Measurements from ENCODE around the gene RIPK3.
"Not testable (repeated sequence)": the region's sequence is repeated elsewhere in the genome, so short reads cannot be mapped to it uniquely, and the experiment has no call there.

The RIPK3 gene
- 10.9 to 18.5 reads per million in 2 donors for total RNA-seq

GRCh38 chr14:24339284-24340151 lies at the start of gene RIPK3:
Gene RIPK3 (minus strand): TSS chr14:24339991. CDS start chr14:24339826, 165 bp downstream.
- peak; percentile 35 to 74 (median 52) for DNase-seq

GRCh38 chr14:24389226-24389848 lies 49.5 kb upstream of the RIPK3 start:
- no peak for DNase-seq

DNA sequence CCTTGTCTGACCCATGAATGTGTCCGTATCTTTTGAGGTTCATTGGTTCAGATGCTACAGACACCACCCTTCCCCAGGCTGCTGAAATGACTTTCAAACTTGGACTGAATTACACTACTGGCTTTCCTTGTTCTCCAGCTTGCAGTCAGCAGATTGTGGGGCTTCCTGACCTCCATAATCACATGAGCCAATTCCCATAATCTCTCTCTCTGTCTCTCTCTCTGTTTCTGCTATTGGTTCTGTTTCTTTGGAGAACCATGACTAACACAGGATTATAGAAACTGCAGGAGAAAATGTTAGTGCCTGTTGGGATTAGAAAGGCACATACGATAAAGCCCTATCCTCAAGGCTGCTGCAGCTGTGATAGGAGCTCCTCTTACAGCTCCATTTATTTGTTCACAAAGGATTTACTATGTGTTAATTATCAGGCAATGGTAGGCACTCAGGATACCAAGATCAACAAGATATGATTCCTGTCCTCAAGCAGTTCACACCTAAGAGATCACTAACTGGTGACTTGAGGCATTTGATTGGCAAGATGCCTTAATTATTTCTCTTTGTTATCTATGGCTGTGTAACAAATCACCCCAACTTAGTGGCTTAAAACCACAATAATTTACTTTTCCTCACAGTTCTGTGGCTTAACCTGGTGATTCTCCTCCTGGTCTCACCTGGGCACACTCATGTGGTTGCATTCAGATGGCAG lies 48.8 kb upstream of the RIPK3 start:
- DNase-seq: no peak

DNA sequence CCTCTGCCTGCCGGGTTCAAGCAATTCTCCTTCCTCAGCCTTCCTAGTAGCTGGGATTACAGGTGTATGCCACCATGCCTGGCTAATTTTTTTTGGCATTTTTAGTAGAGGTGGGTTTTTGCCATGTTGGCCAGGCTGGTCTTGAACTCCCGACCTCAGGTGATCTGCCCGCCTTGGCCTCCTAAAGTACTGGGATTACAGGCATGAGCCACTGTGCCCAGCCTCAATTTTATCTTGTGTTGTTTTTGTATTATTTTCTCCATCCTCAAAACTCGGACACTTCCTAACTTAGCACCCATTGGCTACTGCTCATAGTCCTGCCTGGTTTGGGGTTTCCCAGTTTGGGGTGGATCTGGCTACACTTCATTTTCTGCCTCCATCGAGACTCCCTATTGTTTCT lies 47.8 kb upstream of the RIPK3 start:
- not testable (repeated sequence) for DNase-seq

GRCh38 chr14:24387009-24387345 lies 47.2 kb upstream of the RIPK3 start:
- no peak for DNase-seq

DNA sequence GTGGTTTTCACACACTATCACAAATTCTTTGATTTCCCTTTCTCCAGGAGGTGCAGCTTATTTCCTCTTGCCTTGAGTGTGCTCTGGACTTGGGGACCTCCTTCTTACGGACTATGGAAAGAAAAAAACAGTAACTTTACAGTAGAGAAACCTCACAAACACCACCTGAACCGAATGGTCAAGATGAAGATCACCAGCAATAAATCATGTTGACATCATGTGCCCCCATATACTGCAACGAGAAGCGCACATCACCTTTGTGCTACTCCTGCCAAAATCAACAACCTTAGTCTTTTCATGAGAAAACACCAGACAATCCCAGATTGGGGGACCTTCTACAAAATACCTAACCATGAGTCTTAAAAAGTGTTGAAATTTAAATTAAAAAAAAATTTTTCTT lies 45.7 kb upstream of the RIPK3 start:
- no peak for DNase-seq

DNA sequence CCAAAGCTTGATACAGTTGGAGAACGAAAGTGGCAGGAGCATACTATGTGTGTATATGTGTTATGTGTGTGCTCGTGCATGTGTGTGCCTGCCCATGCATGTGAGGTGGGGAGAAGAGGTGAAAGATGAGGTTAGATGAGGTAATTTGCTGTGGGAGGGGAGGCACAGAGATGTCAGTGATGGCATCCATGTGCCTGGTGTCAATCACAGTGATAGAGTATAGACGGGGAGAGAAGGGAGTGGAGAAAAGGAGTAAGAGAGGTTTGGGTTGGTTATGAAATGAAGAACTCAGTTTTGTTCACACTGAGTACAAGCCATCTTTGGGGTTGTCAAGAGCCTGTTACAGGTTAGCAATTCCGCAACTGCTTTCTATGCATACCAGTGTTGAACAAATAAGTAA lies 44.4 kb upstream of the RIPK3 start:
- no peak for DNase-seq

DNA sequence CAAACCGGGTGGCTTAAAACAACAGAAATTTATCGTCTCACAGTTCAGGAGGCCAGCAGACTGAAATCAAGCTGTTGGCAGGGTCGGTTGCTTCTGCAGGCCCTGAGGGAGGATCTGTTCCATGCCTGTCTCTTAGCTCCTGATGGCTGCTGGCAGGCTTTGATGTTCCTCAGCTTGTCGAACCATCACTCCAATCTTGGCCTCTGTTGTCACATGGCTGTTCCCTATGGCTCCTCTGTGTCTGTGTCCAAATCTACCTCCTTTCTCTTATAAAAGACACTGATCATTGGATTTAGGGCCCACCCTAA lies 42.2 kb upstream of the RIPK3 start:
- DNase-seq: no peak

- DNase-seq: no peak
Measured at GRCh38 chr14:24381363-24382063, 41.7 kb upstream of the RIPK3 start.

DNA sequence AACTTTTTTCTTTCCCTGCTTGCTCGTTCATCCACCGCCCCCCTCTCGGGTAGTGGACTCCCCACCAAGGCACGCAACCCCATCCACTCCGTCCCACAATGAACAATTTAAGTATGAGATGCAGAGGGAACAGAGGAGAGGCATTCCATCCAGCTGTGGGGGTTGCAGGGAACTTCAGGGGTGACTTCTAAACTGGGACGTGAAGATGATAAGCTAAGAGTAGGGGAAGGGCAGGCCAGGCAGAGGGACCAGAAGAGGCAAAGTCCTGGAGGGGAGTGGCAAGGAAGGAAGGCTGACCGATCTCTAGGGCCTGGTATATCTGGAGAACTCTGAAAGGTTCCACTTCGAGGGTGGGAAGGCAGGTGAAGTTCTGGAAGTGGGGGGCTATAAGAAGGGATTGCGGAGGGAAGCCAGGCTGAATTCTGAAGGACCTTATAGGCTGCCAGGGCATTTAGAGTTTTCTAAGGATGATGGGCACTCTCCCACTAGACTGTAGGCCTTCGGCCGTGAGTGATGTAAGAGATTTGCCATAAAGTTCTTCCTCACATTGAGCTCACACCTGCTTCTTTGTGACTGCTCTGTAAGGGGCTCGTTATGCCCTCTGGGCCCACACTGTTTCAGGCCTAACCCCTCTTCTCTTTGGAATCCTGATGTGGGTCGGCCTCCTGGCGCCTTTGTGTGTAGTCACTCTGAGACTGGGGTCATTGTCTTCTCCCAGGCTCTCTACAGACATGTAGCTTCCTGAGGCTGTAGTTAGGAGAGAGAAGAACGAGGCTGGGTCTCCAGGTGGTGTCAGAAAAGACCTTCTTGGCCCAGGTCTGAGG lies 40.3 kb upstream of the RIPK3 start:
- no peak for DNase-seq

GRCh38 chr14:24378981-24379906 lies 39.5 kb upstream of the RIPK3 start:
- DNase-seq: no peak

- no peak for DNase-seq
Measured at GRCh38 chr14:24378327-24378726, 38.5 kb upstream of the RIPK3 start.

DNA sequence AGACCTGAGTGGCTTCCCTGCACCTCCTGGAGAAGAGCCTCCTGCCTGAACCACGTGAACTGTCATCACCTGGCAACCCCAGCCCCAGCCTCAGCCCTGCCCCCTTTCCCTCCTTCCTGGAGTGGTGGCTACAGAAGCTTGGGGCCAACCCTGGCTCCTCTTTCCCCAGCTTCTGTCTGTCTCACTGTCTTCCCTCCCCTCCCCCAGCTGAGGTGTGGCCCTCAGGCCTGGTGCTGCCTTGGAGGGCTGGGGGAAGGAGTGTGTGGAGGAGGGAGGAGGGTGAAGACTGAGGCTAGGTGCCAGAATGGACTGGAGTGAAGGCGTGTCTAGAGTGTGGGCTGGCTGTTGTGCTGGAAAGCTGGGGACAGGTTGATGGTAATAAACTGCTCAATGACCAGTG lies 37.9 kb upstream of the RIPK3 start:
- no peak for DNase-seq

GRCh38 chr14:24377126-24377525 lies 37.3 kb upstream of the RIPK3 start:
- DNase-seq: no peak

DNA sequence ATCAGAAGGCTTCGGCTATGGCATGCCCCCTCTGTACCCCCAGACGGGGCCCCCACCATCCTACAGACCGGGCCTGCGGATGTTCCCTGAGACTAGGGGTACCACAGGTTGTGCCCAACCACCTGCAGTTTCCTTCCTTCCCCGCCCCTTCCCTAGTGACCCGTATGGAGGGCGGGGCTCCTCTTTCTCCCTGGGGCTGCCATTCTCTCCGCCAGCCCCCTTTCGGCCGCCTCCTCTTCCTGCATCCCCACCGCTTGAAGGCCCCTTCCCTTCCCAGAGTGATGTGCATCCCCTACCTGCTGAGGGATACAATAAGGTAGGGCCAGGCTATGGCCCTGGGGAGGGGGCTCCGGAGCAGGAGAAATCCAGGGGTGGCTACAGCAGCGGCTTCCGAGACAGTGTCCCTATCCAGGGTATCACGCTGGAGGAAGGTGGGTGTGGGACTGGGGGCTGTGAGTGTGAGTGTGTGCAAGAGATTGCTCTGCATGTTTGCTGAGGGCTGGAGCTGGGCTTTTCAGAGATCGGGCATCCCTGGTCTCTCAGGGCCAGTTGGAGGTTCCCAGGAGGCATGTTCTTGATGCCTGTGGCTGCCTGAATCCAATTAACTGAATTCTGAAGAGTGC lies 36.8 kb upstream of the RIPK3 start:
- DNase-seq: no peak

- no peak for DNase-seq
Measured at GRCh38 chr14:24372701-24373416, 33.1 kb upstream of the RIPK3 start.

DNA sequence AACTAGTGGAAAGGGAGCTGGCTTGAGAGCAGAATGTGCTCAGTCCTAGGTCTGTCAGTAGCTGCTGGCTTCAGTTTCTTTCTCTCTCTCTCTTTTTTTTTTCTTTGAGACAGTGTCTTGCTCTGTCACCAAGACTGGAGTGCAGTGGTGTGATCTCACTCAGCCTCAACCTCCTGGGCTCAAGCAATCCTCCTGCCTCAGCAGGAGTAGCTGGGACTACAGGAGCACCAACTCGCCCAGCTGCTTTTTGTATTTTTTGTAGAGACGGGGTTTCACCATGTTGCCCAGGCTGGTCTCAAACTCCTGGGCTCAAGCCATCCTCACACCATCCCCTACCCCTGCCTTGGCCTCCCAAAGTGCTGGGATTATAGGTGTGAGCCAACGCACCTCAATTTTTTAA lies 31.8 kb upstream of the RIPK3 start:
- DNase-seq: not testable (repeated sequence)

DNA sequence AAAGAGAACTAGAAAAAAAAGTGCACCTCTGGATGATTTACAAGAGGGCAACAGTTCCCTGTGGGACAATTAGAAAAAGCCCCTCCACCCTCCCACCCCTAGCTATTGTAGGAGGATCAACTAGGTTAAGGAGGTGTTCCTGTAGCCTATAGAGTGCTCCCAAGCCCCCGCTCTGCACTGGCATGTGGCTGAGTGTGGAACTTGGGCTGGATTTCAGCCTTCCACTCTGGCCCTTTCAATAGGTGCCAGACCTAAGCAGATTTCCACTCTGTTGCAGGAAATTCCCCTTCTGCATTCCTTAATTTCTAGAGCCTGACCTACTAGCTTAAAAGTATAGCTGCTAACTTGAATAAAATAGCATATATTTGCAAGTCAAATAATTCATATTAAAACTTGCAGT lies 31.0 kb upstream of the RIPK3 start:
- no peak for DNase-seq

DNA sequence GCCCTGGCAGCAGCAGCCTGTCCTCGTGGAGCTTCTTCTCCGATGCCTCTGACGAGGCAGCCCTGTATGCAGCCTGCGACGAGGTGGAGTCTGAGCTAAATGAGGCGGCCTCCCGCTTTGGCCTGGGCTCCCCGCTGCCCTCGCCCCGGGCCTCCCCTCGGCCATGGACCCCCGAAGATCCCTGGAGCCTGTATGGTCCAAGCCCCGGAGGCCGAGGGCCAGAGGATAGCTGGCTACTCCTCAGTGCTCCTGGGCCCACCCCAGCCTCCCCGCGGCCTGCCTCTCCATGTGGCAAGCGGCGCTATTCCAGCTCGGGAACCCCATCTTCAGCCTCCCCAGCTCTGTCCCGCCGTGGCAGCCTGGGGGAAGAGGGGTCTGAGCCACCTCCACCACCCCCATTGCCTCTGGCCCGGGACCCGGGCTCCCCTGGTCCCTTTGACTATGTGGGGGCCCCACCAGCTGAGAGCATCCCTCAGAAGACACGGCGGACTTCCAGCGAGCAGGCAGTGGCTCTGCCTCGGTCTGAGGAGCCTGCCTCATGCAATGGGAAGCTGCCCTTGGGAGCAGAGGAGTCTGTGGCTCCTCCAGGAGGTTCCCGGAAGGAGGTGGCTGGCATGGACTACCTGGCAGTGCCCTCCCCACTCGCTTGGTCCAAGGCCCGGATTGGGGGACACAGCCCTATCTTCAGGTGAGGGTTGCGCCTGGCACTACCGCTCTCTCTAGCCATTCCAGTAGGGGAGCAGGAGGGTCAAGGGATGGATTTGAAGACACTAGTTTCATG lies 30.3 kb upstream of the RIPK3 start:
- no peak for DNase-seq
